ENCODE measurements around the gene KIF7. TPM values are rescaled to one million over a fixed set of nuclear protein-coding genes. Genes with fewer than 3 reads are reported as not detected.

Gene KIF7
- total RNA-seq: 8.1 and 9.9 TPM in 2 replicates

GRCh38 chr15:89654847-89655805 lies at the start of gene KIF7:
Gene KIF7 (minus strand): TSS chr15:89655467. CDS start chr15:89652930, 2,537 bp downstream.

GRCh38 chr15:89690276-89691218 lies 35.3 kb upstream of the KIF7 start, which contains the start of the genes PEX11A and WDR93:
Gene PEX11A (minus strand): TSS chr15:89690754. CDS start chr15:89690632, 122 bp downstream.
Gene WDR93 (plus strand): TSS chr15:89690811. CDS start chr15:89701747, 10,936 bp downstream.

GRCh38 chr15:89679212-89679611 lies 23.9 kb upstream of the KIF7 start, which contains the start of gene PLIN1:
Gene PLIN1 (minus strand): TSS chr15:89679367. CDS start chr15:89677489, 1,878 bp downstream.

Other genes starting within 250 kb of the KIF7 start
- gene RHCG, start 158.9 kb downstream of the KIF7 start, total RNA-seq: 0.32 TPM in 1 of 2 replicates, not detected in the other
- gene TICRR, start 80.0 kb downstream of the KIF7 start, total RNA-seq: 2.6 and 5.9 TPM in 2 replicates
- gene PLIN1, start 23.9 kb upstream of the KIF7 start, total RNA-seq: under 0.01 and 0.15 TPM in 2 replicates
- 3.9 and 10.5 TPM in 2 replicates for gene PEX11A, start 35.3 kb upstream of the KIF7 start, total RNA-seq
- gene WDR93, start 35.3 kb upstream of the KIF7 start, total RNA-seq: not detected in 2 replicates
- gene MESP1, start 95.8 kb upstream of the KIF7 start, total RNA-seq: 0.61 and 0.65 TPM in 2 replicates
- gene MESP2, start 120.9 kb upstream of the KIF7 start, total RNA-seq: under 0.01 and 0.15 TPM in 2 replicates
- 6.8 and 8.7 TPM in 2 replicates for gene ANPEP, start 159.4 kb upstream of the KIF7 start, total RNA-seq
- gene AP3S2, start 238.5 kb upstream of the KIF7 start, total RNA-seq: 36.1 and 56.2 TPM in 2 replicates